Measurements from ENCODE around the gene NUB1.

Gene NUB1

GRCh38 chr7:151375530-151376217, 34.1 kb downstream of the NUB1 start:
- in situ Hi-C loops (cut with MboI; ENCODE audit: low sequenced_read_pairs): loop anchor here (10.0 kb wide), 1 partner anchor 69 kb away; the partner anchor contains the start of gene CRYGN

GRCh38 chr7:151376218-151376902, 34.7 kb downstream of the NUB1 start:
- in situ Hi-C loops (cut with MboI; ENCODE audit: low sequenced_read_pairs): loop anchor here (10.0 kb wide), 1 partner anchor 68 kb away; the partner anchor contains the start of gene CRYGN

GRCh38 chr7:151377406-151377805, 35.8 kb downstream of the NUB1 start:
- in situ Hi-C loops (cut with MboI; ENCODE audit: low sequenced_read_pairs): loop anchor here (10.0 kb wide), 1 partner anchor 67 kb away; the partner anchor contains the start of gene CRYGN

GRCh38 chr7:151378011-151378410, 36.4 kb downstream of the NUB1 start:
- in situ Hi-C loops (cut with MboI; ENCODE audit: low sequenced_read_pairs): loop anchor here (10.0 kb wide), 1 partner anchor 67 kb away; the partner anchor contains the start of gene CRYGN

GRCh38 chr7:151378496-151379192, 37.0 kb downstream of the NUB1 start:
- in situ Hi-C loops (cut with MboI; ENCODE audit: low sequenced_read_pairs): loop anchor here (10.0 kb wide), 1 partner anchor 66 kb away; the partner anchor contains the start of gene CRYGN

- in situ Hi-C loops (cut with MboI; ENCODE audit: low sequenced_read_pairs): loop anchor here (10.0 kb wide), 1 partner anchor 66 kb away; the partner anchor contains the start of gene CRYGN
Measured at GRCh38 chr7:151379193-151379520, 37.5 kb downstream of the NUB1 start.

- in situ Hi-C loops (cut with MboI; ENCODE audit: low sequenced_read_pairs): loop anchor here (10.0 kb wide), 1 partner anchor 65 kb away; the partner anchor contains the start of gene CRYGN
Measured at GRCh38 chr7:151379534-151380198, 38.1 kb downstream of the NUB1 start.

- in situ Hi-C loops (cut with MboI; ENCODE audit: low sequenced_read_pairs): no loop called here
Measured at GRCh38 chr7:151380199-151381097, 38.8 kb downstream of the NUB1 start.

GRCh38 chr7:151381098-151381347, 39.4 kb downstream of the NUB1 start:
- in situ Hi-C loops (cut with MboI; ENCODE audit: low sequenced_read_pairs): no loop called here

- in situ Hi-C loops (cut with MboI; ENCODE audit: low sequenced_read_pairs): no loop called here
Measured at GRCh38 chr7:151381348-151382078, 39.9 kb downstream of the NUB1 start.

GRCh38 chr7:151382079-151382885, 40.7 kb downstream of the NUB1 start:
- in situ Hi-C loops (cut with MboI; ENCODE audit: low sequenced_read_pairs): no loop called here

GRCh38 chr7:151383638-151384351, 42.2 kb downstream of the NUB1 start:
- in situ Hi-C loops (cut with MboI; ENCODE audit: low sequenced_read_pairs): no loop called here

- in situ Hi-C loops (cut with MboI; ENCODE audit: low sequenced_read_pairs): no loop called here
Measured at GRCh38 chr7:151384352-151384697, 42.7 kb downstream of the NUB1 start.

- in situ Hi-C loops (cut with MboI; ENCODE audit: low sequenced_read_pairs): no loop called here
Measured at GRCh38 chr7:151384776-151385625, 43.4 kb downstream of the NUB1 start.

GRCh38 chr7:151385626-151386300, 44.2 kb downstream of the NUB1 start:
- in situ Hi-C loops (cut with MboI; ENCODE audit: low sequenced_read_pairs): no loop called here

GRCh38 chr7:151386301-151387160, 44.9 kb downstream of the NUB1 start:
- in situ Hi-C loops (cut with MboI; ENCODE audit: low sequenced_read_pairs): no loop called here
